ENCODE results near the gene BANK1. TPM values are rescaled to one million over a fixed set of nuclear protein-coding genes. Genes with fewer than 3 reads are reported as not detected.

Gene BANK1
- polyA plus RNA-seq, 1 of the 3 experiments (the other 2 are of a cell fraction): not detected

DNA sequence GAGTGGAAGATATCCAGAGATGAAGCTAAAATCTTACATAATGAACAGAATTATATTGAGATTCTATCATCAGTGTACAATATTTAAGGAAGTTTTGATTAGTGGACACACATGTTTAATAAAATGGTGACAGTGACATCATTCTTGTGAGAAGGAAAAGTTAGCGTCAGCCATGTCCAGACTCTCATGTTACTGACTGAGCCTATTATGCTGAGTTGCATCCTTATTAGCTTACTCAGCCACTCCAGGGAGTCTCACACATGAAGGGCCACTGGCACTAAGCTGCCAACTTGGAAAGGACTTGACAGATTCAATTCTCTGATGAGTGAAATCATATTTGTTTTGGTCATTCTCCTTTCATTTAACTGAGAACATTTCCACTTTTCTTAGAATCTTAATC lies 170.6 kb downstream of the BANK1 start:
- H3F3A ChIP-seq (replicated peaks; ENCODE audit: insufficient read depth): no peaks in the 10 kb centered on the region
- CTCF ChIA-PET: interaction anchor here (1.4 kb wide), 1 partner anchor 12 kb away, joined by 3 read pairs; no protein-coding TSS in a partner anchor

GRCh38 chr4:101967697-101968346 lies 177.3 kb downstream of the BANK1 start:
- Histone ChIP-seq H3K9me2 (no peaks in the 10 kb centered on the region), H2AFZ (ENCODE audit: low read depth) (peak overlapping the region; percentile 43; the same call in 1 of the 2 replicates), H3K79me2 (ENCODE audit: insufficient read depth) (no peaks in the 10 kb centered on the region), H4K20me1 (ENCODE audit: insufficient read depth) (no peaks in the 10 kb centered on the region), H3K36me3 (replicated peaks in 1 of 2; ENCODE audit: control insufficient read depth in 1 of 2, insufficient read depth in 2 of 2, low read length in 1 of 2) (no peaks in the 10 kb centered on the region), H3K9me3 (no peaks in the 10 kb centered on the region), H3K4me2 (no peak overlapping the region), H3K9ac (no peak overlapping the region), H3K4me1 (ENCODE audit: control insufficient read depth in 1 of 2, insufficient read depth in 2 of 2, low read depth in 1 of 2, low read length in 1 of 2) (no peaks in the 10 kb centered on the region; a peak in 1 of 4 replicates), H3K27me3 (ENCODE audit: insufficient read depth) (no peaks in the 10 kb centered on the region), H3K27ac (ENCODE audit: low read depth in 2 of 2, low read length in 1 of 2) (peak overlapping the region in 1 of 2 experiments; percentile 7; a peak in 1 of 4 replicates), H3K4me3 (ENCODE audit: low read depth in 2 of 2, low read length in 1 of 2) (no peak overlapping the region), H3F3A (replicated peaks; ENCODE audit: insufficient read depth) (no peaks in the 10 kb centered on the region)
- CTCF ChIA-PET: no interaction called here
- DNase-seq: no peak
- POLR2A ChIA-PET: no interaction called here
- 70% methylated on average over 2 of the region's 2 CpGs for WGBS (ENCODE audit: low lambda C conversion rate)
- peak; percentile 67; the same call in 1 of the 2 replicates for TF ChIP-seq TCF12 (IDR thresholded peaks at IDR 0.05)
- TF ChIP-seq FOSL2 (IDR thresholded peaks at IDR 0.05; ENCODE audit: borderline replicate concordance, low read depth): peak; percentile 17; the same call in 1 of the 2 replicates
- TF ChIP-seq NRF1 (IDR thresholded peaks at IDR 0.05; ENCODE audit: low read depth, low read length): no peak

More for the DNA sequence above, 170.6 kb downstream of the BANK1 start:
- Histone ChIP-seq H3K9ac (no peak overlapping the region), H4K20me1 (ENCODE audit: insufficient read depth) (no peaks in the 10 kb centered on the region), H3K27me3 (ENCODE audit: insufficient read depth) (no peaks in the 10 kb centered on the region), H2AFZ (ENCODE audit: low read depth) (peak overlapping the region; percentile 67; the same call in 1 of the 2 replicates), H3K9me3 (no peaks in the 10 kb centered on the region), H3K79me2 (ENCODE audit: insufficient read depth) (no peaks in the 10 kb centered on the region), H3K4me3 (ENCODE audit: low read depth in 2 of 2, low read length in 1 of 2) (no peak overlapping the region), H3K9me2 (no peaks in the 10 kb centered on the region), H3K36me3 (replicated peaks in 1 of 2; ENCODE audit: control insufficient read depth in 1 of 2, insufficient read depth in 2 of 2, low read length in 1 of 2) (no peaks in the 10 kb centered on the region), H3K27ac (ENCODE audit: low read depth in 2 of 2, low read length in 1 of 2) (peak overlapping the region in 1 of 2 experiments; percentile 51; a peak in 1 of 4 replicates), H3K4me2 (peak overlapping the region; percentile 8; the same call in 1 of the 2 replicates), H3K4me1 (ENCODE audit: control insufficient read depth in 1 of 2, insufficient read depth in 2 of 2, low read depth in 1 of 2, low read length in 1 of 2) (no peaks in the 10 kb centered on the region)
- 18% methylated on average over 1 of the region's 1 CpG for WGBS (ENCODE audit: low lambda C conversion rate)
- POLR2A ChIA-PET: no interaction called here
- TF ChIP-seq RAD21 (IDR thresholded peaks at IDR 0.05; ENCODE audit: low read length) (no peak), TCF12 (IDR thresholded peaks at IDR 0.05) (peak; percentile 52), JUND (IDR thresholded peaks at IDR 0.05) (0 out of 2 replicates have a peak, but pooled peaks have one; percentile 24), GATA2 (CRISPR knock-in tag; IDR thresholded peaks at IDR 0.05) (no peak), FOSL2 (IDR thresholded peaks at IDR 0.05; ENCODE audit: borderline replicate concordance, low read depth) (peak; percentile 37; the same call in 1 of the 2 replicates), CHD2 (IDR thresholded peaks at IDR 0.05; ENCODE audit: low read length, partially characterized antibody) (no peak), EP300 (IDR thresholded peaks at IDR 0.05; ENCODE audit: borderline replicate concordance in 1 of 2, low read depth in 1 of 2, low read length in 1 of 2) (0 out of 4 replicates have a peak, but pooled peaks of 1 of the 2 experiments have one; percentile 21)
- TF ChIP-seq, protein P1, sequence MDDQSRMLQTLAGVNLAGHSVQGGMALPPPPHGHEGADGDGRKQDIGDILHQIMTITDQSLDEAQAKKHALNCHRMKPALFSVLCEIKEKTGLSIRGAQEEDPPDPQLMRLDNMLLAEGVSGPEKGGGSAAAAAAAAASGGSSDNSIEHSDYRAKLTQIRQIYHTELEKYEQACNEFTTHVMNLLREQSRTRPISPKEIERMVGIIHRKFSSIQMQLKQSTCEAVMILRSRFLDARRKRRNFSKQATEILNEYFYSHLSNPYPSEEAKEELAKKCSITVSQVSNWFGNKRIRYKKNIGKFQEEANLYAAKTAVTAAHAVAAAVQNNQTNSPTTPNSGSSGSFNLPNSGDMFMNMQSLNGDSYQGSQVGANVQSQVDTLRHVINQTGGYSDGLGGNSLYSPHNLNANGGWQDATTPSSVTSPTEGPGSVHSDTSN (IDR thresholded peaks at IDR 0.05): peak; percentile 56
- DNase-seq: no peak

- no peak overlapping the region for H2AFZ ChIP-seq (ENCODE audit: low read depth)
- no peak for DNase-seq
- H3F3A ChIP-seq (replicated peaks; ENCODE audit: insufficient read depth): no peaks in the 10 kb centered on the region
- 82% methylated on average over 2 of the region's 2 CpGs for WGBS (ENCODE audit: low lambda C conversion rate)
- no peaks in the 10 kb centered on the region for H3K79me2 ChIP-seq (ENCODE audit: insufficient read depth)
- H3K9me2 ChIP-seq: no peaks in the 10 kb centered on the region
- H3K36me3 ChIP-seq (replicated peaks in 1 of 2; ENCODE audit: control insufficient read depth in 1 of 2, insufficient read depth in 2 of 2, low read length in 1 of 2): no peaks in the 10 kb centered on the region
- no peak overlapping the region for H3K27ac ChIP-seq (ENCODE audit: low read depth in 2 of 2, low read length in 1 of 2)
- POLR2A ChIA-PET: no interaction called here
- H3K27me3 ChIP-seq (ENCODE audit: insufficient read depth): no peaks in the 10 kb centered on the region
- no peak overlapping the region for H3K4me2 ChIP-seq
- H3K9me3 ChIP-seq: no peaks in the 10 kb centered on the region
- H3K4me3 ChIP-seq (ENCODE audit: low read depth in 2 of 2, low read length in 1 of 2): no peak overlapping the region
- H3K4me1 ChIP-seq (ENCODE audit: control insufficient read depth in 1 of 2, insufficient read depth in 2 of 2, low read depth in 1 of 2, low read length in 1 of 2): no peaks in the 10 kb centered on the region; a peak in 1 of 4 replicates
- CTCF ChIA-PET: no interaction called here
- H4K20me1 ChIP-seq (ENCODE audit: insufficient read depth): no peaks in the 10 kb centered on the region
- H3K9ac ChIP-seq: no peak overlapping the region
- TF ChIP-seq POLR2AphosphoS5 (IDR thresholded peaks at IDR 0.05; ENCODE audit: low read depth, low read length) (no peak), TAF1 (IDR thresholded peaks at IDR 0.05; ENCODE audit: borderline replicate concordance, low read depth, low read length) (no peak), ELF1 (IDR thresholded peaks at IDR 0.05) (no peak), SIN3A (IDR thresholded peaks at IDR 0.05; ENCODE audit: borderline replicate concordance, low read depth, low read length) (no peak), SMC3 (IDR thresholded peaks at IDR 0.05; ENCODE audit: low read depth, low read length) (no peak), MEF2A (IDR thresholded peaks at IDR 0.05; ENCODE audit: borderline replicate concordance, low read depth) (no peak), NRF1 (IDR thresholded peaks at IDR 0.05; ENCODE audit: low read depth, low read length) (no peak), YY1 (IDR thresholded peaks at IDR 0.05; ENCODE audit: low read depth) (no peak), NFIC (IDR thresholded peaks at IDR 0.05; ENCODE audit: borderline replicate concordance) (no peak), FOSL2 (IDR thresholded peaks at IDR 0.05; ENCODE audit: borderline replicate concordance, low read depth) (no peak)
- TF ChIP-seq, protein P2, sequence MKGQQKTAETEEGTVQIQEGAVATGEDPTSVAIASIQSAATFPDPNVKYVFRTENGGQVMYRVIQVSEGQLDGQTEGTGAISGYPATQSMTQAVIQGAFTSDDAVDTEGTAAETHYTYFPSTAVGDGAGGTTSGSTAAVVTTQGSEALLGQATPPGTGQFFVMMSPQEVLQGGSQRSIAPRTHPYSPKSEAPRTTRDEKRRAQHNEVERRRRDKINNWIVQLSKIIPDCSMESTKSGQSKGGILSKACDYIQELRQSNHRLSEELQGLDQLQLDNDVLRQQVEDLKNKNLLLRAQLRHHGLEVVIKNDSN (IDR thresholded peaks at IDR 0.05; ENCODE audit: borderline replicate concordance, low read depth): no peak
- TF ChIP-seq, protein P1 (IDR thresholded peaks at IDR 0.05): no peak
These were observed 177.8 kb downstream of the BANK1 start for GRCh38 chr4:101968364-101968763.
